ENCODE measurements around the gene ADAM12.

- TF ChIP-seq, protein P1, sequence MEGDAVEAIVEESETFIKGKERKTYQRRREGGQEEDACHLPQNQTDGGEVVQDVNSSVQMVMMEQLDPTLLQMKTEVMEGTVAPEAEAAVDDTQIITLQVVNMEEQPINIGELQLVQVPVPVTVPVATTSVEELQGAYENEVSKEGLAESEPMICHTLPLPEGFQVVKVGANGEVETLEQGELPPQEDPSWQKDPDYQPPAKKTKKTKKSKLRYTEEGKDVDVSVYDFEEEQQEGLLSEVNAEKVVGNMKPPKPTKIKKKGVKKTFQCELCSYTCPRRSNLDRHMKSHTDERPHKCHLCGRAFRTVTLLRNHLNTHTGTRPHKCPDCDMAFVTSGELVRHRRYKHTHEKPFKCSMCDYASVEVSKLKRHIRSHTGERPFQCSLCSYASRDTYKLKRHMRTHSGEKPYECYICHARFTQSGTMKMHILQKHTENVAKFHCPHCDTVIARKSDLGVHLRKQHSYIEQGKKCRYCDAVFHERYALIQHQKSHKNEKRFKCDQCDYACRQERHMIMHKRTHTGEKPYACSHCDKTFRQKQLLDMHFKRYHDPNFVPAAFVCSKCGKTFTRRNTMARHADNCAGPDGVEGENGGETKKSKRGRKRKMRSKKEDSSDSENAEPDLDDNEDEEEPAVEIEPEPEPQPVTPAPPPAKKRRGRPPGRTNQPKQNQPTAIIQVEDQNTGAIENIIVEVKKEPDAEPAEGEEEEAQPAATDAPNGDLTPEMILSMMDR (IDR thresholded peaks at IDR 0.05; ENCODE audit: insufficient read depth, low read depth, low read length), result no peak
- no peak for TF ChIP-seq EZH2 (IDR thresholded peaks at IDR 0.05; ENCODE audit: insufficient read depth, low read length)
Observed at GRCh38 chr10:126196281-126196680, 192.0 kb downstream of the ADAM12 start.

Measured in astrocyte (in vitro differentiated cells and primary cell).